Neural cell (in vitro differentiated cells): ENCODE data around the gene RMP24. TPM values are rescaled to one million over a fixed set of nuclear protein-coding genes. Genes with fewer than 3 reads are reported as not detected.

ENCODE experiments used
- H2AFZ ChIP-seq: fragments of 200-600, 300-800 bp; sonication (generic), shearing (Covaris generic); 2 replicates; pipeline ENCODE4 v1.6.0; 2014; ENCODE audit warnings: low read depth, mild to moderate bottlenecking, antibody characterized with exemption, low read length, moderate library complexity
- H3F3A ChIP-seq: fragments of 200-600 bp; shearing (Covaris generic); 2 replicates; pipeline ENCODE4 v1.6.1; 2016; ENCODE audit warnings: mild to moderate bottlenecking, moderate library complexity, mixed read lengths, antibody characterized with exemption, low read length; ENCODE audit not compliant: insufficient read depth, poor library complexity, severe bottlenecking
- H3K27ac ChIP-seq: fragments of 200-600, 300-800 bp; sonication (generic), shearing (Covaris generic); 2 replicates; pipeline ENCODE4 v1.5.1; 2014; ENCODE audit warnings: mild to moderate bottlenecking, low read length, moderate library complexity
- H3K27me3 ChIP-seq: fragments of 300-800, 200-600 bp; sonication (generic), shearing (Covaris generic); 2 replicates; pipeline ENCODE4 v1.6.0; 2014; ENCODE audit warnings: mild to moderate bottlenecking, low read depth, low read length, moderate library complexity; ENCODE audit not compliant: insufficient read depth
- H3K36me3 ChIP-seq: fragments of 300-800, 200-600 bp; sonication (generic), shearing (Covaris generic); 2 replicates; pipeline ENCODE4 v1.5.1; 2014; ENCODE audit warnings: mild to moderate bottlenecking, antibody characterized with exemption, low read length, moderate library complexity; ENCODE audit not compliant: insufficient read depth
- H3K4me2 ChIP-seq: fragments of 300-800, 200-600 bp; sonication (generic), shearing (Covaris generic); 2 replicates; pipeline ENCODE4 v1.6.0; 2014; ENCODE audit warnings: mild to moderate bottlenecking, low read length
- H3K4me3 ChIP-seq: fragments of 300-800, 200-600 bp; sonication (generic), shearing (Covaris generic); 2 replicates; pipeline ENCODE4 v1.5.1; 2014; ENCODE audit warnings: mild to moderate bottlenecking, low read length, moderate library complexity
- H3K79me2 ChIP-seq: fragments of 200-600 bp; shearing (Covaris generic); replicated peaks from 2 replicates; pipeline ENCODE4 v1.6.0; 2014; ENCODE audit warnings: mild to moderate bottlenecking, low read length, moderate library complexity; ENCODE audit not compliant: insufficient read depth
- H3K9ac ChIP-seq: fragments of 300-800, 200-600 bp; sonication (generic), shearing (Covaris generic); 2 replicates; pipeline ENCODE4 v1.6.1; 2016; ENCODE audit warnings: mild to moderate bottlenecking, low read length, mixed read lengths
- H3K9me2 ChIP-seq: fragments of 200-600 bp; shearing (Covaris generic); 2 replicates; pipeline ENCODE4 v1.6.1; 2016; ENCODE audit warnings: mild to moderate bottlenecking, low read length, mixed read lengths; ENCODE audit not compliant: insufficient read depth
- H3K9me3 ChIP-seq: fragments of 200-600, 300-800 bp; sonication (generic), shearing (Covaris generic); 2 replicates; pipeline ENCODE4 v1.6.1; 2016; ENCODE audit warnings: mild to moderate bottlenecking, mixed run types, low read length, moderate library complexity, mixed read lengths
- H4K20me1 ChIP-seq: fragments of 200-600 bp; shearing (Covaris generic); 2 replicates; pipeline ENCODE4 v1.6.1; 2016; ENCODE audit warnings: mild to moderate bottlenecking, mixed run types; ENCODE audit not compliant: insufficient read depth
- EP300 ChIP-seq: fragments of 450-650 bp; conservative IDR thresholded peaks from 2 replicates; pipeline ENCODE4 v1.6.1; 2014; ENCODE audit warnings: antibody characterized with exemption, mild to moderate bottlenecking, moderate library complexity; ENCODE audit not compliant: poor library complexity, severe bottlenecking
- EZH2 ChIP-seq: fragments of 200-600, 300-800 bp; shearing (Covaris generic), sonication (generic); IDR thresholded peaks from 2 replicates; pipeline ENCODE4 v1.6.1; 2014; ENCODE audit warnings: antibody characterized with exemption, low read length, borderline replicate concordance, mild to moderate bottlenecking; ENCODE audit not compliant: insufficient read depth, poor library complexity, severe bottlenecking
- MXI1 ChIP-seq: fragments of 450-650 bp; conservative IDR thresholded peaks from 2 replicates; pipeline ENCODE4 v1.6.1; 2014; ENCODE audit warnings: antibody characterized with exemption, mild to moderate bottlenecking; ENCODE audit not compliant: poor library complexity, severe bottlenecking
- POLR2AphosphoS5 ChIP-seq: IDR thresholded peaks from 2 replicates; pipeline ENCODE4 v1.6.1; 2012
- RAD21 ChIP-seq: fragments of 450-650 bp; conservative IDR thresholded peaks from 2 replicates; pipeline ENCODE4 v1.6.1; 2014; ENCODE audit warnings: antibody characterized with exemption, mild to moderate bottlenecking, moderate library complexity
- SMC3 ChIP-seq: fragments of 450-650 bp; conservative IDR thresholded peaks from 2 replicates; pipeline ENCODE4 v1.6.1; 2014; ENCODE audit warnings: antibody characterized with exemption, mild to moderate bottlenecking, moderate library complexity; ENCODE audit not compliant: poor library complexity
- TAF1 ChIP-seq: IDR thresholded peaks from 2 replicates; pipeline ENCODE4 v1.6.1; 2012; ENCODE audit warnings: low read depth
- polyA plus RNA-seq: library from polyadenylated mRNA; depleted of rRNA; stranded (reverse); fragments of >200 nt; gene quantifications from 2 replicates; pipeline ENCODE4 v1.2.3, GENCODE V29; 2014
- small RNA-seq, 3 experiments: library from RNA; depleted of rRNA; stranded (forward); fragments of <200 nt; gene quantifications; one replicate each; pipeline ENCODE3, GENCODE V24; 2012
- TF ChIP-seq, protein P1 (sequence below): fragments of 450-650 bp; IDR thresholded peaks from 2 replicates; pipeline ENCODE4 v1.5.1; 2014; ENCODE audit warnings: antibody characterized with exemption, mild to moderate bottlenecking, moderate library complexity; ENCODE audit not compliant: poor library complexity, severe bottlenecking
- TF ChIP-seq, protein P2 (sequence below): IDR thresholded peaks from 2 replicates; pipeline ENCODE4 v1.6.1; 2012; ENCODE audit warnings: borderline replicate concordance

Gene RMP24

DNA sequence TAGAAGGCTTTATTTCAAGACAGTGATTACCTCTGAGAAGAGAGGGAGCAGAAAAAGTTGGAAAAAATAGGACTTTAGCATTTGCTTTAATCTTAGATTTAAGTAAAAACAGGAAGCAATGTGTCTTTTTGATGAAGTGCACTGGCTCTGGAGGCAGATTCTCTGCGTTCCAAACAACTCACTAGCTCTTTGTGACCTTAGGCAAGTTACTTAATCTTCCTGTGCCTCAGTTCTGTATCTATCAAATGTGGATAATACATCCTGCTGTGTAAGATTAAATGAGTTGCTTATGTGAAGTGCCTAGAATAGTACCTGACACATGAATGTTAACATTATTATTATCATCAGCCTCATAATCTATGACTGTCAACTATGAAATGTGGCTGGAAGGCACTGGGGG, 52.5 kb downstream of the RMP24 start:
- peaks cover 4% of the 10 kb centered on the region for H3K79me2 ChIP-seq
- no peaks in the 10 kb centered on the region for H3K36me3 ChIP-seq
- TF ChIP-seq SMC3 (no peak), MXI1 (no peak), EP300 (no peak), RAD21 (no peak), POLR2AphosphoS5 (no peak), EZH2 (no peak), TAF1 (no peak)
- TF ChIP-seq, protein P1, sequence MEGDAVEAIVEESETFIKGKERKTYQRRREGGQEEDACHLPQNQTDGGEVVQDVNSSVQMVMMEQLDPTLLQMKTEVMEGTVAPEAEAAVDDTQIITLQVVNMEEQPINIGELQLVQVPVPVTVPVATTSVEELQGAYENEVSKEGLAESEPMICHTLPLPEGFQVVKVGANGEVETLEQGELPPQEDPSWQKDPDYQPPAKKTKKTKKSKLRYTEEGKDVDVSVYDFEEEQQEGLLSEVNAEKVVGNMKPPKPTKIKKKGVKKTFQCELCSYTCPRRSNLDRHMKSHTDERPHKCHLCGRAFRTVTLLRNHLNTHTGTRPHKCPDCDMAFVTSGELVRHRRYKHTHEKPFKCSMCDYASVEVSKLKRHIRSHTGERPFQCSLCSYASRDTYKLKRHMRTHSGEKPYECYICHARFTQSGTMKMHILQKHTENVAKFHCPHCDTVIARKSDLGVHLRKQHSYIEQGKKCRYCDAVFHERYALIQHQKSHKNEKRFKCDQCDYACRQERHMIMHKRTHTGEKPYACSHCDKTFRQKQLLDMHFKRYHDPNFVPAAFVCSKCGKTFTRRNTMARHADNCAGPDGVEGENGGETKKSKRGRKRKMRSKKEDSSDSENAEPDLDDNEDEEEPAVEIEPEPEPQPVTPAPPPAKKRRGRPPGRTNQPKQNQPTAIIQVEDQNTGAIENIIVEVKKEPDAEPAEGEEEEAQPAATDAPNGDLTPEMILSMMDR, result no peak
- TF ChIP-seq, protein P2, sequence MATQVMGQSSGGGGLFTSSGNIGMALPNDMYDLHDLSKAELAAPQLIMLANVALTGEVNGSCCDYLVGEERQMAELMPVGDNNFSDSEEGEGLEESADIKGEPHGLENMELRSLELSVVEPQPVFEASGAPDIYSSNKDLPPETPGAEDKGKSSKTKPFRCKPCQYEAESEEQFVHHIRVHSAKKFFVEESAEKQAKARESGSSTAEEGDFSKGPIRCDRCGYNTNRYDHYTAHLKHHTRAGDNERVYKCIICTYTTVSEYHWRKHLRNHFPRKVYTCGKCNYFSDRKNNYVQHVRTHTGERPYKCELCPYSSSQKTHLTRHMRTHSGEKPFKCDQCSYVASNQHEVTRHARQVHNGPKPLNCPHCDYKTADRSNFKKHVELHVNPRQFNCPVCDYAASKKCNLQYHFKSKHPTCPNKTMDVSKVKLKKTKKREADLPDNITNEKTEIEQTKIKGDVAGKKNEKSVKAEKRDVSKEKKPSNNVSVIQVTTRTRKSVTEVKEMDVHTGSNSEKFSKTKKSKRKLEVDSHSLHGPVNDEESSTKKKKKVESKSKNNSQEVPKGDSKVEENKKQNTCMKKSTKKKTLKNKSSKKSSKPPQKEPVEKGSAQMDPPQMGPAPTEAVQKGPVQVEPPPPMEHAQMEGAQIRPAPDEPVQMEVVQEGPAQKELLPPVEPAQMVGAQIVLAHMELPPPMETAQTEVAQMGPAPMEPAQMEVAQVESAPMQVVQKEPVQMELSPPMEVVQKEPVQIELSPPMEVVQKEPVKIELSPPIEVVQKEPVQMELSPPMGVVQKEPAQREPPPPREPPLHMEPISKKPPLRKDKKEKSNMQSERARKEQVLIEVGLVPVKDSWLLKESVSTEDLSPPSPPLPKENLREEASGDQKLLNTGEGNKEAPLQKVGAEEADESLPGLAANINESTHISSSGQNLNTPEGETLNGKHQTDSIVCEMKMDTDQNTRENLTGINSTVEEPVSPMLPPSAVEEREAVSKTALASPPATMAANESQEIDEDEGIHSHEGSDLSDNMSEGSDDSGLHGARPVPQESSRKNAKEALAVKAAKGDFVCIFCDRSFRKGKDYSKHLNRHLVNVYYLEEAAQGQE, result no peak
- H3K4me2 ChIP-seq, result no peak overlapping the region
- H3K27me3 ChIP-seq, result no peaks in the 10 kb centered on the region
- H3F3A ChIP-seq, result no peaks in the 10 kb centered on the region
- no peaks in the 10 kb centered on the region for H3K9me2 ChIP-seq
- H3K9ac ChIP-seq, result no peak overlapping the region
- no peaks in the 10 kb centered on the region for H4K20me1 ChIP-seq
- no peak overlapping the region for H2AFZ ChIP-seq
- H3K27ac ChIP-seq, result no peak overlapping the region
- H3K9me3 ChIP-seq, result no peaks in the 10 kb centered on the region
- H3K4me3 ChIP-seq, result no peak overlapping the region

DNA sequence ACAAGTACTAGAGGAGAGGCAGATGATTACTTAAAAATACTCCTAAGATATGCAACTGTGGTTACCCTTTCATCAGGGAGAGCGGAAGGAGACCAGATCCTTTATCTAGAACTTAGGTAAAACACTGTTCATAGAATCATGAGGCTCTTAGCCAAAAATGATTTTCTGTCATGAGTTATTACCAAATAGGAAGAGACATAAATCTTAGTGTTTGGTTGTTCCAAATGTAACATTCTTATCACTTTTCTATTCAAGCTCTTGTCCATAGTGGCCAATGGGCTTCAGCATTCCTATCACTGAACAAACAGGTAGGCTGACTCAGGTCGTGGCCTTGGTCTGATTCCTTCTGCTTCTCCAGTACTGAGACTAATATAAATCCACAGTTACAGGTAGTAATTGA, 56.4 kb downstream of the RMP24 start:
- Histone ChIP-seq H3F3A (no peaks in the 10 kb centered on the region), H3K36me3 (no peaks in the 10 kb centered on the region), H3K9me3 (no peaks in the 10 kb centered on the region)

More for the DNA sequence above, 56.4 kb downstream of the RMP24 start:
- no peaks in the 10 kb centered on the region for H3K9me2 ChIP-seq
- H3K9ac ChIP-seq, result no peak overlapping the region
- no peak overlapping the region for H3K27ac ChIP-seq
- no peak overlapping the region for H2AFZ ChIP-seq
- H4K20me1 ChIP-seq, result no peaks in the 10 kb centered on the region
- TF ChIP-seq EP300, result no peak
- H3K79me2 ChIP-seq, result peaks cover 8% of the 10 kb centered on the region
- no peak overlapping the region for H3K4me2 ChIP-seq
- no peaks in the 10 kb centered on the region for H3K27me3 ChIP-seq
- H3K4me3 ChIP-seq, result no peak overlapping the region

Small RNA genes within 50 kb of the gene (small RNA-seq; reads per million reads assigned to genes)
- gene MIR3929, result 0 to 0.82 (median 0) reads per million in 3 experiments

Other genes with a start within 250 kb of the RMP24 start
- 129 and 136 TPM in 2 replicates for gene RPRD1A, start 94.9 kb downstream of the RMP24 start, polyA plus RNA-seq
- gene SLC39A6, start 156.7 kb downstream of the RMP24 start, polyA plus RNA-seq, result 260 and 298 TPM in 2 replicates
- gene ELP2, start 157.2 kb downstream of the RMP24 start, polyA plus RNA-seq, result 77.1 and 83.6 TPM in 2 replicates
- gene MOCOS, start 214.8 kb downstream of the RMP24 start, polyA plus RNA-seq, result not detected in 2 replicates